GM12891 (cell line): ENCODE results near the gene MCUR1.

ENCODE experiments used
- POLR2A ChIP-seq: IDR thresholded peaks from 2 replicates; pipeline ENCODE4 v1.6.1; 2011; ENCODE audit warnings: low read depth, low read length, control low read depth
- POLR2AphosphoS5 ChIP-seq: IDR thresholded peaks from 2 replicates; pipeline ENCODE4 v1.6.1; 2011; ENCODE audit warnings: low read depth, low read length, control low read depth
- POU2F2 ChIP-seq: IDR thresholded peaks from 2 replicates; pipeline ENCODE4 v1.6.1; 2011; ENCODE audit warnings: low read depth, mild to moderate bottlenecking, control low read depth, low read length, moderate library complexity
- SPI1 ChIP-seq: IDR thresholded peaks from 2 replicates; pipeline ENCODE4 v1.6.1; 2011; ENCODE audit warnings: low read depth, low read length, control low read depth
- TAF1 ChIP-seq: IDR thresholded peaks from 2 replicates; pipeline ENCODE4 v1.6.1; 2011; ENCODE audit warnings: low read depth, low read length, control low read depth

GRCh38 chr6:13848522-13849150, 34.3 kb upstream of the MCUR1 start:
- no peak for TF ChIP-seq POLR2AphosphoS5
- TF ChIP-seq POLR2A: no peak
- no peak for TF ChIP-seq SPI1
- TF ChIP-seq TAF1: no peak
- no peak for TF ChIP-seq POU2F2
